ENCODE results near the gene ORC5. TPM values are rescaled to one million over a fixed set of nuclear protein-coding genes. Genes with fewer than 3 reads are reported as not detected.
A peak's percentile ranks its signal among the peaks of the same experiment; 100 is the strongest.

ORC5 gene
- total RNA-seq, 4 donors from 2014 or later: 18.3 to 45.3 (median 30.3) TPM

- Histone ChIP-seq H3K27ac (no peak overlapping the region), H3K9me3 (no peaks in the 10 kb centered on the region), H3K27me3 (no peaks in the 10 kb centered on the region), H3K36me3 (peaks cover 0 to 42% of the 10 kb centered on the region in 2 donors), H3K4me3 (no peak overlapping the region), H3K4me1 (peaks cover 0 to 14% (median 0%) of the 10 kb centered on the region in 3 donors)
- TF ChIP-seq POLR2A (IDR thresholded peaks at IDR 0.05) (no peak), POLR2AphosphoS5 (IDR thresholded peaks at IDR 0.05) (no peak), CTCF (IDR thresholded peaks at IDR 0.05) (no peak), EP300 (IDR thresholded peaks at IDR 0.05) (no peak)
- ATAC-seq: no peak
- WGBS, 2 donors (ENCODE audit: low coverage in 1 of 2): 17 to 44% methylated on average over 1 to 2 of the region's 2 CpGs
Measured at GRCh38 chr7:104174798-104175197, 33.0 kb downstream of the ORC5 start.

GRCh38 chr7:104162081-104162480 lies 45.7 kb downstream of the ORC5 start:
- H3K4me3 ChIP-seq: no peak overlapping the region
- no peaks in the 10 kb centered on the region for H3K9me3 ChIP-seq
- 71 to 73% methylated on average over 6 of the region's 6 CpGs for WGBS, 2 donors (ENCODE audit: low coverage in 1 of 2)
- no peak for ATAC-seq
- no peak overlapping the region for H3K27ac ChIP-seq
- H3K4me1 ChIP-seq: no peaks in the 10 kb centered on the region
- TF ChIP-seq POLR2AphosphoS5 (IDR thresholded peaks at IDR 0.05): no peak
- TF ChIP-seq POLR2A (IDR thresholded peaks at IDR 0.05): no peak
- no peak for TF ChIP-seq CTCF (IDR thresholded peaks at IDR 0.05)
- no peak for TF ChIP-seq EP300 (IDR thresholded peaks at IDR 0.05)
- H3K36me3 ChIP-seq: peaks cover 0 to 45% of the 10 kb centered on the region in 2 donors
- no peaks in the 10 kb centered on the region for H3K27me3 ChIP-seq

- TF ChIP-seq CTCF (IDR thresholded peaks at IDR 0.05): no peak
- no peak for TF ChIP-seq POLR2AphosphoS5 (IDR thresholded peaks at IDR 0.05)
- no peak for TF ChIP-seq EP300 (IDR thresholded peaks at IDR 0.05)
- no peak for TF ChIP-seq POLR2A (IDR thresholded peaks at IDR 0.05)
- no peaks in the 10 kb centered on the region for H3K4me1 ChIP-seq
- H3K36me3 ChIP-seq: peaks cover 0 to 38% of the 10 kb centered on the region in 2 donors
- H3K4me3 ChIP-seq: no peak overlapping the region
- no peak for ATAC-seq
- no peak overlapping the region for H3K27ac ChIP-seq
- WGBS, 2 donors (ENCODE audit: low coverage in 1 of 2): 81 to 94% methylated on average over 3 of the region's 3 CpGs
- H3K27me3 ChIP-seq: no peaks in the 10 kb centered on the region
- no peaks in the 10 kb centered on the region for H3K9me3 ChIP-seq
Measured at GRCh38 chr7:104161244-104161643, 46.6 kb downstream of the ORC5 start.

GRCh38 chr7:104160375-104160774 lies 47.4 kb downstream of the ORC5 start:
- no peaks in the 10 kb centered on the region for H3K27me3 ChIP-seq
- TF ChIP-seq EP300 (IDR thresholded peaks at IDR 0.05): no peak
- TF ChIP-seq POLR2AphosphoS5 (IDR thresholded peaks at IDR 0.05): no peak
- TF ChIP-seq CTCF (IDR thresholded peaks at IDR 0.05): peak in 2 of 4 experiments; percentile 24 to 29
- TF ChIP-seq POLR2A (IDR thresholded peaks at IDR 0.05): no peak
- H3K4me3 ChIP-seq: no peak overlapping the region
- H3K36me3 ChIP-seq: peaks cover 0 to 30% of the 10 kb centered on the region in 2 donors
- no peaks in the 10 kb centered on the region for H3K4me1 ChIP-seq
- no peak overlapping the region for H3K27ac ChIP-seq
- ATAC-seq: no peak
- H3K9me3 ChIP-seq: no peaks in the 10 kb centered on the region

GRCh38 chr7:104156842-104157277 lies 51.0 kb downstream of the ORC5 start:
- no peak overlapping the region for H3K27ac ChIP-seq
- whole genome bisulfite sequencing, 2 donors (ENCODE audit: low coverage in 1 of 2): 7 to 14% methylated on average over 2 of the region's 2 CpGs
- H3K9me3 ChIP-seq: no peaks in the 10 kb centered on the region
- ATAC-seq: no peak
- no peaks in the 10 kb centered on the region for H3K4me1 ChIP-seq
- no peak for TF ChIP-seq EP300 (IDR thresholded peaks at IDR 0.05)
- peak in 3 of 4 experiments; percentile 10 to 45 (median 12) for TF ChIP-seq CTCF (IDR thresholded peaks at IDR 0.05)
- H3K27me3 ChIP-seq: no peaks in the 10 kb centered on the region
- peaks cover 0 to 8% of the 10 kb centered on the region in 2 donors for H3K36me3 ChIP-seq
- no peak overlapping the region for H3K4me3 ChIP-seq
